Measurements from ENCODE around the gene WDR7. TPM values are rescaled to one million over a fixed set of nuclear protein-coding genes. Genes with fewer than 3 reads are reported as not detected.

WDR7 gene
- total RNA-seq, 1 donor = 30.7 TPM

DNA sequence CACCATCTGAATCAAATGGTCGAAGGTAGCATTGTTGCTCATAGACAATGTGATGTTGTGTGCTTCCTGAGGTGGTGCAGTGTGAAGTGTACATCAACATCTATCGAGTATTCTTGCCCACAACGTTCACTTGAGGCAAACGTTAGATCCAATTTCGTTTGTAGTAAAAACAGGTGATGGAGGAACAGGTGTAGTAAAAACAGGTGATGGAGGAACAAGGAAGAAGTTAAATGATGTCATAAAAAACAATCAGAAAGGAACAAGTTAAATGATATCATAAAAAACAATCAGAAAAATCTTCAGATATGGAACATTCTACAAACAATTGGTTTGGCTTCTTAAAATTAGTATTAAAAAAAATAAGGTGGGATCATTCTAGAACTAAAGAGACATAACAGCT lies 11.3 kb downstream of the WDR7 start:
- no peak for DNase-seq (ENCODE audit: low read depth)
- no peak overlapping the region for H3K4me3 ChIP-seq (ENCODE audit: low read depth, low read length)
- TF ChIP-seq, protein P1, sequence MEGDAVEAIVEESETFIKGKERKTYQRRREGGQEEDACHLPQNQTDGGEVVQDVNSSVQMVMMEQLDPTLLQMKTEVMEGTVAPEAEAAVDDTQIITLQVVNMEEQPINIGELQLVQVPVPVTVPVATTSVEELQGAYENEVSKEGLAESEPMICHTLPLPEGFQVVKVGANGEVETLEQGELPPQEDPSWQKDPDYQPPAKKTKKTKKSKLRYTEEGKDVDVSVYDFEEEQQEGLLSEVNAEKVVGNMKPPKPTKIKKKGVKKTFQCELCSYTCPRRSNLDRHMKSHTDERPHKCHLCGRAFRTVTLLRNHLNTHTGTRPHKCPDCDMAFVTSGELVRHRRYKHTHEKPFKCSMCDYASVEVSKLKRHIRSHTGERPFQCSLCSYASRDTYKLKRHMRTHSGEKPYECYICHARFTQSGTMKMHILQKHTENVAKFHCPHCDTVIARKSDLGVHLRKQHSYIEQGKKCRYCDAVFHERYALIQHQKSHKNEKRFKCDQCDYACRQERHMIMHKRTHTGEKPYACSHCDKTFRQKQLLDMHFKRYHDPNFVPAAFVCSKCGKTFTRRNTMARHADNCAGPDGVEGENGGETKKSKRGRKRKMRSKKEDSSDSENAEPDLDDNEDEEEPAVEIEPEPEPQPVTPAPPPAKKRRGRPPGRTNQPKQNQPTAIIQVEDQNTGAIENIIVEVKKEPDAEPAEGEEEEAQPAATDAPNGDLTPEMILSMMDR (IDR thresholded peaks at IDR 0.05; ENCODE audit: insufficient read depth, low read depth, low read length) = no peak

DNA sequence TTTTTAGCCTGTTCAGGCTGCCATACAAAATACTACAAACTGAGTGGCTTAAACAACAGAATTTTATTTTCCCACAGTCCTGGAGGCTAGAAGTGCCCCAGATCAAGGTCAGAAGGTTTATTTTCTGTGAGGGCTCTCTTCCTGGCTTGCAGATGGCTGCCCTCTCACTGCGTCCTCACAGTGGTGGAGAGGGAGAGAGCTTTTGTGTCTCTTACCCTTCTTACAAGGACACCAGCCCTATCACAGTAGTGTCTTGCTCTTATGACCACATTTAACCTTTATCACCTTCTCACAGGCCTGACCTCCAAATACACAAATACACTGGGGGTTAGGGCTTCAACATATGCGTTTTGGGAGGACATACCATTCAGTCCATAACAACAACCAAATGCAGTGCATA lies 11.7 kb downstream of the WDR7 start:
- TF ChIP-seq, protein P1 (IDR thresholded peaks at IDR 0.05; ENCODE audit: insufficient read depth, low read depth, low read length) = no peak
- DNase-seq (ENCODE audit: low read depth) = no peak
- no peak overlapping the region for H3K4me3 ChIP-seq (ENCODE audit: low read depth, low read length)

DNA sequence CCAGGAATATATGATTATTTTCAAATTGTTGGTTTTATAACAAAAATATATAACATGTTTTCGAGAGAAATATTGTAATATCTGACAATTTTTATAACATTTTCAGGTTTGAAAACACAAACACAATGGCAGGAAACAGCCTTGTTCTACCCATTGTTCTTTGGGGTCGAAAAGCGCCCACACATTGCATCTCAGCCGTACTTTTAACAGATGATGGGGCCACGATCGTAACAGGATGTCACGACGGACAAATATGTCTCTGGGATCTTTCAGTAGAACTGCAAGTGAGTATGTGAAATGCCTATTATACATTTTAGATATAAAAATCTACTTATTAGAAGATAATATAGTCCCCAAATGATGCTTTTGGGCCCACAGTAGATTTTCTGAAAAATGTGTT lies 21.2 kb downstream of the WDR7 start:
- DNase-seq (ENCODE audit: low read depth) = no peak
- no peak overlapping the region for H3K4me3 ChIP-seq (ENCODE audit: low read depth, low read length)
- TF ChIP-seq, protein P1 (IDR thresholded peaks at IDR 0.05; ENCODE audit: insufficient read depth, low read depth, low read length) = no peak

DNA sequence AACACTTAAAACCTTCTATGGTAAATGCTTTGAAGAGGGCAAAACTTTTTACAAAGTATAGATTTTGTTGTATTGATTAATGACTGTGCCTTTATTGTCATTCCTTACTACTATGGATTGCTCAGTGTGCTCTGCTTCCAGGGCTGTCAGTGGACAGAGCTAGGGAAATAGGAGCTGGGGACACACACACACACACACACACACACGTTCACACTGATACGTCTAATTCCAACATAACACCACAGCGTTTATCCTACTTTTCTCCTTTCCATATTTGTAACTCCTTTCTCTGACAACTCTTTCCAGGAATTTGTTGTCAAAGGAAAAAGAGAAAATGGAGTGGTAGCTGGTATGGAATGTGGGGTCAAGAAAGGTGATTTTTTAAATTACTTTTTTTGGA lies 21.8 kb downstream of the WDR7 start:
- no peak overlapping the region for H3K4me3 ChIP-seq (ENCODE audit: low read depth, low read length)
- no peak for DNase-seq (ENCODE audit: low read depth)
- TF ChIP-seq, protein P1 (IDR thresholded peaks at IDR 0.05; ENCODE audit: insufficient read depth, low read depth, low read length) = no peak

DNA sequence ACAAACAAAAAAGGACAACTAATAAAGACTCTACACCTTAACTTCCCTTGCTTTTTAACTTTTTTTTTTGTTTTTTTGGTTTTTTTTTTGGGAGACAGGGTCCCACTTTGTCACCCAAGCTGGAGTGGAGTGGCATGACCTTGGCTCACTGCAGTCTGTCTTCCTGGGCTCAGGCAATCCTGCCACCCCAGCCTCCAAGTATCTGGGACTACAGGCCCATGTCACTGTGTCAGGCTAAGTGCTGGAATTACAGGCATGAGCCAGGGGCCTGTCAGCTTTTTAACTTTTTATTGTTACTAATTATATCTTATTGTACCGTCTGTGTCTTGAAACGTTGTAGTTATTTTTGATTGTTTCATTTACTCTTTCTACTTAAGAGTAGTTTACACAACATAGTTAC lies 25.5 kb downstream of the WDR7 start:
- H3K4me3 ChIP-seq (ENCODE audit: low read depth, low read length) = no peak overlapping the region
- TF ChIP-seq, protein P1 (IDR thresholded peaks at IDR 0.05; ENCODE audit: insufficient read depth, low read depth, low read length) = no peak
- no peak for DNase-seq (ENCODE audit: low read depth)

DNA sequence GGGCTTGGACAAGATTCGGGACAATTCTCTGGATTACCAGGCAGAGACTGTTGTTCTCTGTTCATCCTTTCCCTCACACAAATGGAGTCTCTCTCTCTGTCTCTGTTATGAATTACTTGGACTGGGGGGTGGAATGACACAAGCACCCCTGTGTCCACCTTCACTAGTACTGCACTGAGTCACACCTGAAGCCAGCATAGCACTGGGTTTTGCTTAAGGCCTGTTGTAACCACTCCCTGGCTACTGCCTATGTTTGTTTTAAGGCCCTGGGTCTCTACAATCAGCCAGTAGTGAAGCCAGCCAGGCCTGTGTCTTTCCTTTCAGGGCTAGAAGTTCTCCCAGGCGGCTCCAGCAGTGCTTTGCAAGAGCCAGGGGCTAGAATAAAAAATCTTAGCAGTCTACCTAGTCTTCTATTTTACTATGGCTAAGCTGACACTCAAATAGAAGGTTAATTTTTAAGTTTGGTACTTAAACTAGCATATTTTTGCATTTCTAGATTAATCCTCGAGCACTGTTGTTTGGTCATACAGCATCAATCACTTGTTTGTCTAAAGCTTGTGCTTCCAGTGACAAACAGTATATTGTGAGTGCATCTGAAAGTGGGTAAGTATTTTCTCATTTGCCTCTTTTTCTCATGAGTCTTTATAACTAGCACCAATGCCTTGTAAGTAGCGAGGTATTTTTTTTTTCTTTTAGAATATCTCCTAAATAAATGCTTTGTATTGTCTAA lies 27.8 kb downstream of the WDR7 start:
- DNase-seq (ENCODE audit: low read depth) = no peak
- TF ChIP-seq, protein P1 (IDR thresholded peaks at IDR 0.05; ENCODE audit: insufficient read depth, low read depth, low read length) = no peak
- H3K4me3 ChIP-seq (ENCODE audit: low read depth, low read length) = no peak overlapping the region

DNA sequence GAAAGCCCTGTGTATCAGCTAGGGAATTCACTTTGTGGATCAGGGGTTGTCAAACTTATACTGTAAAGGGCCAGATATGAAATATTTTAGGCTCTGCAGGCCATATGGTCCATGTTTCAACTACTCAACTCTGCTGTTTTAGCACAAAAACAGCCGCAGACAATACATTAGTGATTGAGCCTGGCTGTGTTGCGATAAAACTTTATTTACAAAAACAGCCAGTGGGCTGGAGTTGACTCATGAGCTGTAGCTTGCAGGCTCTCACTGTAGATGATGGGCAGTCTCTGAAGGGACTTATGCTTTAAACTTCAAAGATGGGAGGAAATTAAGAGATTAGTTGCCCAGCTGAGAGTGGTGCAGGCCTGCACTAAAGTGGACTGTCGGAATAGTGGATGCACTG lies 33.1 kb downstream of the WDR7 start:
- no peak overlapping the region for H3K4me3 ChIP-seq (ENCODE audit: low read depth, low read length)
- TF ChIP-seq, protein P1 (IDR thresholded peaks at IDR 0.05; ENCODE audit: insufficient read depth, low read depth, low read length) = no peak
- no peak for DNase-seq (ENCODE audit: low read depth)

All from fibroblast of villous mesenchyme (primary cell).